DMS53 treated with DMSO at 0.1 percent for 48 hours (cell line): ENCODE data around the gene STAMBPL1.
"Not testable (repeated sequence)": the region's sequence is repeated elsewhere in the genome, so short reads cannot be mapped to it uniquely, and the experiment has no call there.

ENCODE experiments used
- DNase-seq: peaks from one replicate; lab custom pipeline; 2025; ENCODE audit not compliant: unreplicated experiment; lab: John Stamatoyannopoulos, UW

Gene STAMBPL1

DNA sequence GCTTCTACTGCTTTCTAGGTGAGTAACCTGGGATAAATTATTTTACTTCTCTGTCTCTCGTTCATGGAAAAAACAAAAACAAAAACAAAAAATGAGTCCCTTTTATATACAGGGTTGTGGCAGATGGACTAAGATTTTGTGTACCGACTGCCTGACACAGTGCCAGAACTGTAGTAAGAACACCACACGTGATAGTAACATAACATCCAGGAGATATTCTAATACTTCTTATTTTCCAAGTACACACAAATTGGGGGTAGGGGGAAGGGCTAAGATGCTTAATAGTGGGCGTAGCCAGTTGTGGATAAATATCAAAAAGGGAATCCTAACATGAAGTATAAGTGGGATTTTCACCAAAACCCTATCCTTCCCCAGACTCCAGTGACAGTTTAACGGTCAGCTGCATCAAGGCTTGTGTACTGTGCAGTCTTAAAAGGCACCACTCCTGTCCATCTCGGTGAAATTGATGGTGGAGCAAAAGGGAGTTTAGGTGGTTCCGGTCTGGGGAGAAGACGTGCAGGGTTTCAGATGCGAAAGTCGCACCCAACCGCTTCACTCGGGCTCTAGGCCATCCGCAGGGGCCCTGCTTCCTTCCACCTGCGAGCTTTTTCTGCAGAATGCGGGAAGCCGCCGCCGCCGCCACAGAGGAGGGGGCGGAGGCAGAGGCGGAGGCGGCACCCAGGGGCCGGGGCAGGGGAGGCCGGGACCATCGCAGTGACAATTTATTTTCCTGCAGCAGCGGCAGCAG, at the start of gene STAMBPL1:
Gene STAMBPL1 (plus strand): TSS at position 712 of the 748 bp plus-strand sequence. CDS start 21,464 bp downstream, outside the sequence.
- DNase-seq, result peak; percentile 64

DNA sequence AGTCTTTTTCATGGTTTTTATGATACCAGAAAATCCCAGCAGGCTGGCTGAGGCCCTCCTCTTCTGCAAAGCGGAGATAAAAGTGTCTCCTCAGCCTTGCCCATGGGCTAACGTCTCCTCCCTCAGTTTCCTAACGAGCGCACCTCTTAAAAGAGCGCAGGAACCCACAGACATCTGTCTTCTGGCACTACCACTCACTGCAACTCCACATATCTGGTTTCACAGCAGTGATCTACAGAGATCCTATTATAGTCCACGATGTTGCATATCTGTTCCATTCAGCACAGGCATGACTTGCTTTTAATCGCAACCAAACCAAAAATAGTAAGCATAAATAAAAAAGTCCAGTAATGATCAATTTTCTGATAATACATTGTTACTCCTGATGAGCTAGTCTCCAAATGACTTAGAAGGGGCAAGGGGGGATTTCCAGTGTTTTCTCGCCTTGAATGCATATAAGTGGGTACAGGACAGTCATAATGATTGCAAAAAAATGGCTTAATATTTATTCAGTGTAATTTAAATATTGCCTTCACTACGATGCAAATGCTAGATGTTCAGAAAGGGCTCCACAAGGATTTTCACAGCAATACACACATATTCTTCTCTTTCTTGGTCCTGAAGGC, 49.3 kb upstream of the STAMBPL1 start:
- DNase-seq, result no peak

GRCh38 chr10:88831709-88832108, 48.3 kb upstream of the STAMBPL1 start:
- DNase-seq, result no peak

GRCh38 chr10:88832376-88832775, 47.7 kb upstream of the STAMBPL1 start:
- DNase-seq, result no peak

GRCh38 chr10:88833156-88833555, 46.9 kb upstream of the STAMBPL1 start:
- DNase-seq, result no peak

DNA sequence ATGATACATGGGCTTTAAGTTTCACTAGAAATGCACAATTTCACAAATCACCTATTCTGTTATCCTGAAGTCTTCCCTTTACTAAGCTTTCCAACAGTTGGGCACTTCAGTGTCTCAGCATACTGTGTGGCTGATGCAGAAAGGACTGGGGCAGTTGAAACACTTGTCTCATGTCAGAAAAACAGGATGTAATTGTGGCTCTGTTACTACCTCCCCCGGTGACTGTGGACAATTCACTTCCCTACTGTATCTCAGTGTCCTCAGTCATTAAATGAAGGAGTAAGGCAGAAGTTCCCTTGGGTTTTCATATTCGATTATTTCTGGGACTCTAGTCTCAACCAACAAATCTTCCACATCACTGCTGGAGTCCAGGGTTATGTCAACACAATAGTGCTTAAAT, 46.3 kb upstream of the STAMBPL1 start:
- DNase-seq, result no peak

DNA sequence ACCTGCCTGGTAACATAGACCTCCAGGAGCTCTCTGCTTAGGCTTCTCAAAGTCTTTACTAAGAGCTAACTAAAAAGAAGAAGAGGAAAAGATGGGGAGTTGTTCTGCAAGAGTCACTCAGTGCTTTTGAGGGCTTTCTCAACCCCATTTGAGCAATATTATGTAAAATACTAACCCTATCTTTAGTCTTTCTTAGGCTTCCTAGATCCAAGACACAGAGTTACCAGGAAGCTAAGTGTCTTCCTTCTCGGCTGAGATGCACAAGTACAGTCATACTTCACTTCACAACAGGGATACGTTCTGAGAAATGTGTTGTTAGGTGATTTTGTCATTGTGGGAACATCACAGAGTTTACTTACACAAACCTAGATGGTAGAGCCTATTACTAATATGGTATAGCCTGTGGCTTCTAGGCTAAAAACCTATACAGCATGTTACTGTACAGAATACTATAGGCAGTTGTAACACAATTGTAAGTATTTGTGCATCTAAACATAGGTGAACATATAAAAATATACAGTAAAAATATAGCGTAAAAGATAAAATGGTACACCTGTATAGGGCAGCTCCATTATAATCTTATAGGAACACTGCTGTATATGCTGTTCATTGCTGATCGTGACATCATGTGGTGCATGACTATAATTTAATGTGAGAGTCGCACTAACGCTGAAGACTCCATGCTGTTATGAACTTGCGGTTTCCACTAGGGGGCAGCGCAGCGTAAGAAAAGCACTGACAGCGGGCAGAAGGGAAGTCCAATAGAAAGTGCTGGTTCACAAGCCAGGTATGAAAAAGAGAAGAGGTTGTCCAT, 44.7 kb upstream of the STAMBPL1 start:
- peak; percentile 79 for DNase-seq

GRCh38 chr10:88835910-88836221, 44.2 kb upstream of the STAMBPL1 start:
- no peak for DNase-seq

GRCh38 chr10:88837632-88838031, 42.4 kb upstream of the STAMBPL1 start:
- DNase-seq, result not testable (repeated sequence)

DNA sequence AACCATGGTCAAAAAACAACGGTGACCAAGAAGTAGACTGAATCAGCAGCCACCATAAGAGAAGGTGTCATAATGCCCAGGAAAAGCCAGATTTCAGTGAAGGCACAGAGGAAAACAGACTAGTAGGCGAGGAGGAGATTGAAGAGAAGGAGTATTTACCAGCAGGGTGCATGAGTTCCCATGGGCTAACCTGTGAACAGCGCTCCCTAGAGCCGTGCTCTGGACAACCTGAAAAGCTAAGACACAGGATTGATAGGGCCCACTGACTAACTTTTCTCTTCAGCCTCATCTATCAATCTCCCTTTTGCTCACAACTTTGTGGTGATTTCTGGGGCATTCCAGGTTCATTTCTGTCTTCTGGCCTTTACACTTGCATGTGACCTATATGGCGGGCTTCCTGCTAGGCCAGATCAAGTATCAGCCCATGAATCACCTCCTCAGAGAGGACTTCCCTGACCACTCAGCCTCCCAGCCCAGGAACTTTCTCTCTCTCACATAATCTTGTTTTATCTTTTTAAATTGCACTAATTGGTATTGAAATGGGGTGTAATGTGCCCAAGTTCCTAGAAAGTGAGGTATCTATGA, 41.2 kb upstream of the STAMBPL1 start:
- DNase-seq, result no peak

- DNase-seq, result no peak
Measured at GRCh38 chr10:88840104-88840503, 39.9 kb upstream of the STAMBPL1 start.

- DNase-seq, result no peak
Measured at GRCh38 chr10:88840881-88841280, 39.2 kb upstream of the STAMBPL1 start.

DNA sequence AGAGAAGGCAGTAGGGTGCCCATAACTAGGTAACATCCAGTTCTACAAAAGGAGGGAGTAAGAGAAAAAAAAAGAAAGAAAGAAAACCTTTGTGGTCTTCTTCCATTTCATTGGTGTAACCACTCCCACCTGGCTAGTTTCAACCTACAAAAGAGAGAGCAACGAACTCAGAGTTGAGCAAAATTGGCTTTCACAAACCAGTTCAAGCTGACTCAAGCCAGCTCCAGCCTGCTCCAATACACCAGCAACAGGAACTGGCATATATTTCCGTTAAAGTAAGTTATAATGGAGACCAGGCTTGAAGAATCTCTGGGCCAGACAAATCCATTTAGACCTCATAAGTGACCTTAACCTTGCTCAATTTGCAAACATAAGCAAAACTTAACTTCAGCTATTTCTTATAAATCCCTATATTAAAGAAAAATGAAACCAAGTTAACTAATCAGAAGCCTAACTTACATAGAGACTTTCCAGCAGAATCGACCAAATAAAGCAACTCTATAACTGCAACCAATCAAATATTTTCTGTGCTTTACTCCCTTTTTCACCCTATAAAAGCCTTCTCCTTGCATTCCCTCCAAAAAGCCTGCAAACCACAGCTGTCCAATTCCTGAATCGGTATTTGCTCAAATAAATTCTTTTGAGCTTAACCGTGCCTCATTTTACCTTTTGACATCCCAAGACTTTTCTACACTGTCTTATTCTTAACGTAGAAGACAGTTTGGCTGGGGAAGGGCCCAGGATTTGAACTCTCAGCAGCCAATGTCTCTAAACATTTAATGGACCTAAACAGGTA, 38.5 kb upstream of the STAMBPL1 start:
- DNase-seq, result no peak

DNA sequence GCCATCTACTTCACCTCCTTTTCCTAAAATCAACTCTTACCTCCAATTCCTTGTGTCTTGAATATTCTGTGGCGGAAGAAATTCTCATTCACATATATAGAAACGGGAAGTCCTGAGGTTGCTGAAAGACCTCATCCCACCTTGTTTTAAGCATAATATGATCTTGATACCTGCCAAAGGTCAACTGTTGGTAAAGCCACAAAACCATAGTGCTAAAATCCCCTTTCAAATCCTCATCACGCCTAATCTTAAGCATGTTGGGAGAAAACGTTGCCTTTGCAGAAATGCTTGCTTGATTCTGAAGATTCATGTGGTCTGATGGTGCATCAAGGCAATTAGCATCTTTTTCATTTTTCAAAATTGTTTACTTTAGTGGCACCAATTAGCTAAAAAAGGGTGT, 36.9 kb upstream of the STAMBPL1 start:
- no peak for DNase-seq

DNA sequence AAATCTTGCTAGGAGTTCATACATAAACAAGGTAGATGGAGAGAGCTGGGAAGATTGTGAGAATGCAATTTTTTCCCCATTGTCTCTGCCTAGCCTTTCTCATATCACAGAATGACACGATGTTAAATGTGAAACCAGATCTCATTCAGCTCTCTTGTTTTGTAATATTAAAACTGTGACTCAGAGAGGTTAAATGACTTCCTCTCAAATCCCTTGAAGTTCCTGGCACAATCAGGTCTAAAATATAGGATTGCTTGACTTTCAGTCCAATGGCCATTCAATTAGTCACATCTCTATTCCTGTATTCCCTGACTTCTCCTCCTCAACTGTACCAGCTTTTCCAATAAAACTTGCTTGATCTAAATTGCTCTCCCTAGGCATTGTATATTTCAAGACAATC, 31.5 kb upstream of the STAMBPL1 start:
- peak; percentile 22 for DNase-seq

DNA sequence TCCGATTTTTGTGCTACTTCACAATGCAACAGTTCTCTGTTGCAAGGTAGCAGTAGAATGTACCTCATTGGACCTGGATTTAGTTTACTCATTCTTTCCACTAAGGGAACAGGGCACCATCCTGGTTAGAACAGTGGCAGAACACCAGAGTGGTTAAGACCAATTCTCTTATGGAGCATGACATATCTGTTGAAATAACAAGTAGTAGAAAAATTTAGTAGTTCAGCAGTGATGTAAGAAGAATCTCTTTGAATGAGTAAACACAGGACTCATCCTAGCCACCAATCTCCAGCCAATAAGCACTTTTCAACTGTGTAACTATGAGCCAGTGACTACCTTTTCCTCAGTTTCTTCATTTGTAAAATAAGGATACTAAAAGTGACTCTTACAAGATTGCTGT, 30.8 kb upstream of the STAMBPL1 start:
- no peak for DNase-seq

DNA sequence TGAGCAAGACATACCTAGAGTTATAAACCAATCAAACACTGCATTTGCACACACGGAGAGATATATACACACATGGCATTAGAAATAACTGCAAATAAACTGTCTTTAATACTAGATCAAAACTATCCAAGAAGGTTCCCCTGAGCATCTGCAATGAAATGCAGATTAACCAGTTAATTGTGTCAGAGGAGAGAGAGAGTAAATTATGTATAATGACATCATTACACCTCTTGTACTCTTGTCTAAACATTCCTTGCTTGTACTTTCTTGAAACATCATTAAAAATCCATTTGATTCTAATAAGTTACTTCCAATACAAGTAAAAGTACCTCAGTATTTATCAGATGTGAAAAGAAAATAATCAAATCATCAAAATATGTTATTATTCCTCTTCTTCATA, 29.3 kb upstream of the STAMBPL1 start:
- no peak for DNase-seq

GRCh38 chr10:88851706-88852105, 28.3 kb upstream of the STAMBPL1 start, which contains the start of gene ANKRD22:
TSS of gene ANKRD22 (minus strand) at chr10:88851844. CDS start at chr10:88851607, 237 bp downstream.
- peak; percentile 96 for DNase-seq

DNA sequence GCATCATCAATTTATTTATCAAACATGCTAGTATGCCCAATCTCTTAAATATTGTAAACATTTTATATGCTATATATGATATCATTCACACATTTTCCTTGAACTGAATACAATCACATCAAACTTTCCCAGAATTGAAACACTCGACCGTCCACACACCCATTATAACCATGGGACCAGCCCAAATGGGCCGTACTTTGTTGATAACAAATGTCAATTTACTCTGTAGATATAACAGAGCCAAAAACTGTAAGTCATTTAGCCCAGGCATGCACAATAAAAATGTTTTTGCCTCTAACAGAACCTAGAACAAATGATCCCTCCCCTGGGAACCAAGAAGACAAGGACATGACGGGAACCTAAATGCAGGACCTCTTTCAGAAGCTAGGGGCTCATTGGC, 27.7 kb upstream of the STAMBPL1 start:
- no peak for DNase-seq

DNA sequence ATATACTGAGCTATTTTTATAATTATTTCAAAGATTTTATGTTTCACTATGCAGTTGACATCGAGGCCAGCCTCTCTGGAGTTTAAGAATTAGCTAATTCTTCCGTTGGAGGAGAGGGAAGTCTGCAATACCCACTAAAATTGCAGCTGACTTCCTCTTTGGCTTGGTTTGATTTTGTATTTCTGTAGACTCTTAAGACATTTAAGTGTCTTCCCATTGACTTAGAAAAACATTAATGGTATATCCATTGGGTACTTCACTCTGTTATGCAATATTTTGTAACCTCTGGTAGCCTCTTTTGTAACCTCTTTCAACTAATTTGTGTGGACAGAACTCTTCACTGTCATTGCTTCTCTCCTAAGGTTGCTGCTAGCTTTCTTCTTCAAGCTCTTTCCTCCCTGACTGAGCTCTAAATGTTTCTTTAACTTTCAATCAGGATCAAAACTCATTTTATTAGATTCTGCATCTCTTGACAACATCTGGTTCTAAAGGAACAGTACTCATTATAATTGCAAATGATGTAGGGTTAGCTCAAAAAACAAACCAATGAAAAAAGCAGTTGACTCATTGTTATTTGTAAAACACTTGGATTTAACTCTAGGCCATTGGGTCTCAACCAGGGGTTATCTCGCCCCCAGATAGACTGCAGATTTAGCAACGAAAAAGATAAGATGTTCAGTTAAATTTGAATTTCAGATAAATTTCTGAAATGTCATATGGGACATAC, 26.7 kb upstream of the STAMBPL1 start:
- DNase-seq, result no peak
